Skin epidermis (tissue), 12 donors: ENCODE results near the gene IQCE.
A peak's percentile ranks its signal among the peaks of the same experiment; 100 is the strongest.

ENCODE experiments used
- H3K27ac ChIP-seq, 21 experiments: fragments of 200-600 bp; sonication (generic) in 11 of 21; one replicate each; pipeline ENCODE4 v1.5.0; 2020; ENCODE audit warnings: mild to moderate bottlenecking in 3 of 21, inconsistent platforms in 2 of 21, moderate library complexity in 2 of 21
- H3K4me3 ChIP-seq, 7 experiments: fragments of 200-600 bp; sonication (generic) in 2 of 7; one replicate each; pipeline ENCODE4 v1.5.0; 2020; ENCODE audit warnings: inconsistent platforms in 2 of 7, mild to moderate bottlenecking in 2 of 7, moderate library complexity in 1 of 7

The IQCE gene

GRCh38 chr7:2649991-2650390 is 91.2 kb downstream of the IQCE start:
- no peak overlapping the region for H3K27ac ChIP-seq
- H3K4me3 ChIP-seq, result no peak overlapping the region

GRCh38 chr7:2650451-2650850 is 91.7 kb downstream of the IQCE start:
- H3K4me3 ChIP-seq, result no peak overlapping the region
- no peak overlapping the region for H3K27ac ChIP-seq

- no peak overlapping the region for H3K27ac ChIP-seq
- no peak overlapping the region for H3K4me3 ChIP-seq
Observed at GRCh38 chr7:2651336-2651735, 92.6 kb downstream of the IQCE start.

GRCh38 chr7:2651847-2652735 is 93.3 kb downstream of the IQCE start:
- no peak overlapping the region for H3K4me3 ChIP-seq
- H3K27ac ChIP-seq, result no peak overlapping the region

- H3K4me3 ChIP-seq, result no peak overlapping the region
Observed at GRCh38 chr7:2652736-2653060, 93.9 kb downstream of the IQCE start.

GRCh38 chr7:2654059-2654458 is 95.3 kb downstream of the IQCE start:
- no peak overlapping the region for H3K4me3 ChIP-seq

More at GRCh38 chr7:2652736-2653060, 93.9 kb downstream of the IQCE start:
- peak overlapping the region in 1 of 21 experiments; percentile 22 for H3K27ac ChIP-seq

GRCh38 chr7:2655870-2656614 is 97.3 kb downstream of the IQCE start:
- no peak overlapping the region for H3K4me3 ChIP-seq

More at GRCh38 chr7:2654059-2654458, 95.3 kb downstream of the IQCE start:
- H3K27ac ChIP-seq, result no peak overlapping the region

GRCh38 chr7:2657208-2657607 is 98.4 kb downstream of the IQCE start:
- H3K4me3 ChIP-seq, result no peak overlapping the region

More at GRCh38 chr7:2655870-2656614, 97.3 kb downstream of the IQCE start:
- no peak overlapping the region for H3K27ac ChIP-seq

GRCh38 chr7:2657920-2658671 is 99.3 kb downstream of the IQCE start:
- Histone ChIP-seq H3K4me3 (no peak overlapping the region), H3K27ac (no peak overlapping the region)

More at GRCh38 chr7:2657208-2657607, 98.4 kb downstream of the IQCE start:
- H3K27ac ChIP-seq, result no peak overlapping the region

GRCh38 chr7:2658941-2659340 is 100.2 kb downstream of the IQCE start:
- Histone ChIP-seq H3K27ac (no peak overlapping the region), H3K4me3 (no peak overlapping the region)

GRCh38 chr7:2659556-2660358 is 101.0 kb downstream of the IQCE start:
- Histone ChIP-seq H3K27ac (no peak overlapping the region), H3K4me3 (no peak overlapping the region)

GRCh38 chr7:2660359-2661095 is 101.7 kb downstream of the IQCE start:
- H3K4me3 ChIP-seq, result no peak overlapping the region
- H3K27ac ChIP-seq, result no peak overlapping the region

GRCh38 chr7:2661096-2661449 is 102.3 kb downstream of the IQCE start:
- H3K4me3 ChIP-seq, result no peak overlapping the region
- no peak overlapping the region for H3K27ac ChIP-seq

GRCh38 chr7:2661602-2662272 is 103.0 kb downstream of the IQCE start:
- Histone ChIP-seq H3K4me3 (no peak overlapping the region), H3K27ac (no peak overlapping the region)

GRCh38 chr7:2662273-2663120 is 103.7 kb downstream of the IQCE start:
- Histone ChIP-seq H3K27ac (peak overlapping the region in 1 of 21 experiments; percentile 33), H3K4me3 (no peak overlapping the region)

GRCh38 chr7:2663121-2663886 is 104.5 kb downstream of the IQCE start:
- peak overlapping the region in 1 of 21 experiments; percentile 33 for H3K27ac ChIP-seq
- no peak overlapping the region for H3K4me3 ChIP-seq

GRCh38 chr7:2663960-2664359 is 105.2 kb downstream of the IQCE start:
- Histone ChIP-seq H3K4me3 (no peak overlapping the region), H3K27ac (no peak overlapping the region)
